Lower leg skin (tissue), 4 donors: ENCODE results near the gene SMIM28. TPM values are rescaled to one million over a fixed set of nuclear protein-coding genes. Genes with fewer than 3 reads are reported as not detected.

Experiments used
- DNase-seq, 2 donors: peaks; one replicate each; pipeline ENCODE4 v3.0.0-alpha.2; 2019; ENCODE audit warnings: low spot score in 2 of 2
- H3K4me3 ChIP-seq: fragments of 200-600 bp; sonication (generic); 2 replicates; pipeline ENCODE4 v1.5.1; 2017; ENCODE audit warnings: mild to moderate bottlenecking, low read depth; ENCODE audit not compliant: poor library complexity, severe bottlenecking
- CTCF ChIP-seq, 3 donors: fragments of 450-650 bp; IDR thresholded peaks; one replicate each; pipeline ENCODE4 v1.5.1; 2016; ENCODE audit warnings: antibody characterized with exemption in 3 of 3, mild to moderate bottlenecking in 3 of 3, moderate library complexity in 2 of 3
- POLR2A ChIP-seq, 2 donors: fragments of 450-650 bp; IDR thresholded peaks; one replicate each; pipeline ENCODE4 v1.6.1; 2016 to 2017; ENCODE audit warnings: antibody characterized with exemption in 2 of 2, mild to moderate bottlenecking in 1 of 2, moderate library complexity in 1 of 2
- WGBS, 2 donors: methylation state at CpG; one replicate each; pipeline ENCODE4 v1.1.5; 2018; 5-methylcytosine and 5-hydroxymethylcytosine counted together
- intact Hi-C: fragments of 100-400 bp; cut with DNase I; formaldehyde crosslinking; loops from one replicate; pipeline ENCODE4 v1.15.0; 2023; ENCODE audit warnings: low total_unique reads
- total RNA-seq, 4 donors: library from RNA; depleted of rRNA; stranded (reverse); fragments of >200 nt; gene quantifications; one replicate each; pipeline ENCODE4 v1.1.0, GENCODE V29; 2016

The SMIM28 gene
- total RNA-seq, 4 donors from 2014 or later, result not detected

GRCh38 chr6:138370631-138371451 is 6.9 kb upstream of the SMIM28 start:
- 83 to 87% methylated on average over 9 of the region's 9 CpGs for WGBS, 2 donors
- no peak overlapping the region for H3K4me3 ChIP-seq
- intact Hi-C loops, result no loop called here
- TF ChIP-seq CTCF (IDR thresholded peaks at IDR 0.05), result no peak
- TF ChIP-seq POLR2A (IDR thresholded peaks at IDR 0.05), result no peak
- DNase-seq, result no peak

GRCh38 chr6:138371452-138371711 is 6.3 kb upstream of the SMIM28 start:
- TF ChIP-seq CTCF (IDR thresholded peaks at IDR 0.05) (no peak), POLR2A (IDR thresholded peaks at IDR 0.05) (no peak)
- no peak overlapping the region for H3K4me3 ChIP-seq
- intact Hi-C loops, result no loop called here
- WGBS, 2 donors, result 69 to 78% methylated on average over 3 of the region's 3 CpGs
- no peak for DNase-seq

GRCh38 chr6:138371720-138372119 is 6.0 kb upstream of the SMIM28 start:
- WGBS, 2 donors, result 53 to 57% methylated on average over 3 of the region's 3 CpGs
- intact Hi-C loops, result no loop called here
- no peak for DNase-seq
- H3K4me3 ChIP-seq, result no peak overlapping the region
- TF ChIP-seq CTCF (IDR thresholded peaks at IDR 0.05) (no peak), POLR2A (IDR thresholded peaks at IDR 0.05) (no peak)

- no peak overlapping the region for H3K4me3 ChIP-seq
- TF ChIP-seq CTCF (IDR thresholded peaks at IDR 0.05), result no peak
- no peak for TF ChIP-seq POLR2A (IDR thresholded peaks at IDR 0.05)
- DNase-seq, result no peak
- intact Hi-C loops, result no loop called here
Observed at GRCh38 chr6:138372711-138373463, 4.8 kb upstream of the SMIM28 start.

GRCh38 chr6:138374230-138374629 is 3.5 kb upstream of the SMIM28 start:
- DNase-seq, result no peak
- intact Hi-C loops, result no loop called here
- no peak overlapping the region for H3K4me3 ChIP-seq
- TF ChIP-seq CTCF (IDR thresholded peaks at IDR 0.05) (no peak), POLR2A (IDR thresholded peaks at IDR 0.05) (no peak)
